Activated T-helper 1 cell treated with anti-CD3 and anti-CD28 coated beads, Interleukin-2, amount 50 U/mL, for 16 hours (primary cell): Measurements from ENCODE around the gene NPAS4.
"Not testable (repeated sequence)": the region's sequence is repeated elsewhere in the genome, so short reads cannot be mapped to it uniquely, and the experiment has no call there.

Experiments
- DNase-seq, 2 donors: peaks; one replicate each; pipeline ENCODE4 v3.0.0-alpha.2; 2020; ENCODE audit warnings: low read depth in 1 of 2, low spot score in 1 of 2

The NPAS4 gene

DNA sequence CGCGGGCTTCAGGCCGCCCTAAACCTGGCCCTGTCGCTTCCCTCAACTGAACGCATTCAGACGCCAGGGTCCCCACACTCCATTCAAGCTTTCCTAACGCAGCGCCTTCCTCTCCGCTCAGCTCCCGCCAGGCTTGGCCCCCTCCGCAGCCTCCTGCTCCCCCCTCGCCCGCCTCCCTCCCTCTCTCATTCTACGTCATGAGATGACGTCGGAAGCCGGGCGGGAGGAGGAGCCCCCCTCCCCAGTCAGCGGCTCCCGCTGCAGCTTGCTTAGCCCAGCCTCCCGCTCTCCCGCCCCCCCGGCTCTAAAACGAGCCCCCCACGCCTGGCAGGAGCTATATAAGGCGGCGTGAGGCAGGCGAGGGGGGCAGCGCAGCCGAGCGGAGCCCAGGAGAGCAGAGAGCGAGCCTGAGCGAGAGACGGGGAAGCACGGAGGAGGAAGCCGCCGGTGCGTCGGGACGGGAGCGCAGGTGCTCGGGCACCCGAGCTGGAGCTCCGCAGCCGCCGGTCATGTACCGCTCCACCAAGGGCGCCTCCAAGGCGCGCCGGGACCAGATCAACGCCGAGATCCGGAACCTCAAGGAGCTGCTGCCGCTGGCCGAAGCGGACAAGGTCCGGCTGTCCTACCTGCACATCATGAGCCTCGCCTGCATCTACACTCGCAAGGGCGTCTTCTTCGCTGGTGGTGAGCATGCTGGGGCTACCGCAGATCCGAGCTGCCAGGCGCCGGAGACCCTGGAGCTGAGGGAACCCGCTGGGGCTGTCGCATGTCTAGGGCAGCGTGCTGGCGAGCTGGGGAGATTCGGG is at the start of gene NPAS4:
Gene NPAS4, plus strand, starts transcription at position 365 of the 806 bp plus-strand sequence. Its CDS starts 145 bp downstream, at position 510.
- DNase-seq = no peak

GRCh38 chr11:66371627-66372415 is 49.0 kb upstream of the NPAS4 start, which contains the start of gene SLC29A2:
Gene SLC29A2 (minus strand): TSS chr11:66371760. CDS start chr11:66371591, 169 bp downstream.
- peak; percentile 44 to 66 for DNase-seq

DNA sequence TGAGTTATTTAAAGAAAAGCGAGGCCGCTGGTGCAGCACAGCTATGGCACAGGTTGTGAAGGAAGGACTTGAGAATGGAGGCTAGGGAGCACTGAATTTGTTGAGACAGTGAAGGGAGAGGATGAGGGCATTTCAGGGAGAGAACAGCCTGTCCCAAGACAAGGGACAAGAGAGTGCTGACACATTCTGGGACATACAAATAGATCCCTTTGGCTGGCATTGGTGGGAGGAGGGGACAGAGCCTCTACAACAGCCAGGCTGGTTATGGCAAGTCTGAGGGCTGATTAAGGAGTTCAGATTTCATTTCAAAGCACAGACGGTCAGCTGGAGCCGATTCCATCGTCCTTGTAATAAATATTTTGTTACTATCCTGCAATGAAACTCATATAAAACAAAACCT is 47.6 kb upstream of the NPAS4 start:
- no peak for DNase-seq

DNA sequence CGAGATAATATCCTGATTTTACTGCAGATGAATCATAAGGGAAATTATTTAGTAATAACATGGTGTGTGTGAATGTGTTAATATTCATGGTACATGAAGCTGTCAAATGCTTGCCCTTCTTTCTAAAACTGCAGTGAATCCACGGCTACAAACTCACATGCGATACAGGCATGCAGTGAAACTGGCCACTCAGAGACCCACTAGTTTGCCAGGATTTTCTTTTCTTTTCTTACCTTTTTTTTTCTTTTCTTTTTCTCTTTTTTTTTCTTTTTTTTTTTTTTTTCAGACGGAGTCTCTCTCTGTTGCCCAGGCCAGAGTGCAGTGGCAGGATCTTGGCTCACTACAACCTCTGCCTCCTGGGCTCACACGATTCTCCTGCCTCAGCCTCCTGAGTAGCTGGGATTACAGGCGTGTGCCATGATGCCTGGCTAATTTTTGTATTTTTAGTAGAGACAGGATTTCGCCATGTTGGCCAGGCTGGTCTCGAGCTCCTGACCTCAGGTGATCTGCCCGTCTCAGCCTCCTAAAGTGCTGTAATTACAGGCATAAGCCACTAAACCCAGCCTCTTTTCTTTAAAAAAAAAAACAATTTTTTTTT is 47.0 kb upstream of the NPAS4 start:
- DNase-seq = not testable (repeated sequence)

GRCh38 chr11:66380264-66380663 is 40.6 kb upstream of the NPAS4 start:
- not testable (repeated sequence) for DNase-seq

GRCh38 chr11:66384316-66384715 is 36.5 kb upstream of the NPAS4 start:
- not testable (repeated sequence) for DNase-seq

- peak; percentile 65 to 82 for DNase-seq
Measured at GRCh38 chr11:66386171-66387069, 34.4 kb upstream of the NPAS4 start.

GRCh38 chr11:66388780-66389386 is 32.0 kb upstream of the NPAS4 start:
- peak; percentile 35 for DNase-seq

GRCh38 chr11:66391322-66391721 is 29.5 kb upstream of the NPAS4 start:
- no peak for DNase-seq

- no peak for DNase-seq
Measured at GRCh38 chr11:66393954-66394353, 26.9 kb upstream of the NPAS4 start.

DNA sequence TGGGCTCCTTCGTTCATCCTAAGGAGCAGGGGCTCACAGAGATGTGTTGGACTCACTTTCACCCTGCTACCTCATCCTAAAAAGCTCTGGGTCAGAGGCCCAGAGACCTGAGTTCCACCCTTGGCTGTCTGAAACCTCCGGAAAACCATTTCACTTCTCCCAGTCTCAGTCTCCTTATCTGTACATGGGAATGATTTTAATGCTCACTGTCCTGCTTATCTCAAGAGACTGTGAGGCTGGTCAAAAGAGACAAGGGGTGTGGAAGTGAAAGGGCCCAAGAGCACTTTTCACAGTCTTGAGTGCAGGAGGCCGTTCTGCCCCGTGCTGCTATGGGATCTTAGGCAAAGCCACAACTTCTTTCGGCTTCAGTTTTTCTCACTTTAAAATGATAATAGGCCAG is 13.2 kb upstream of the NPAS4 start:
- DNase-seq = no peak

DNA sequence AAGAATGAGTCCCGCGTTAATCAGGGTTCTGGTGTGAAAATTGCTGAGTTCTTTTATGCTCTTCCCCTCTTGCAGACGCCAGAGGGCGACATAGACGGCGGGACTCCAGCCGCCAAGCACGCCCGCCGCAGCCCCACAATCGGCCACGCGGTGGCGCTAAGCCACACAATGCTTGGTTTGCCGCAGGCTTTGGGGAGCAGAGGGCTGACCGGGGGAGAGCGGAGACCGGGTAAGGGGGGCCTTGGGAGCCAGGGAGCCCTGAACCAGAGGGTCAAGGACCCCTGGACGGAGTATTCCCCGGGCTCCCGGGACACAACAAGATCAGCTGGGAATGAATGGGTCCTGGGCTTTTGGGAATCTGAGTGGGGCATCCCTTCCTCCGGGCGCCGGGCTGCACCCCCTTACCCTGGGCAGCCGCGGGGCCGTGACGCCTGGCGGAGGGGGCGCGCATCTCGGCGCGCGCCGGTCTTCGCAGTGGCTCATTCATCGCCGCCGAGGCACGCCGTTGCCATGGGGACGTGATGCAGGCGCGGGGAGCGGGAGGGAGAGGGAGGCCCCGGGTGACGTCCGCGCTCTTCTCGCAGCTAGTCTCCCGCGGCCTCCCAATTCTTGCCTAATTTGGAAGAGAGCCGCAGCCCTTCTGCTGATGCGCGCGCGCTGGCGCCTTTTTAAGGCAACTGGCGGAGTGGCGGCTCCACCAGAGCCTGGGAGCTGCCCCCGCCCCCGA is 12.2 kb upstream of the NPAS4 start:
- peak; percentile 86 to 94 for DNase-seq

DNA sequence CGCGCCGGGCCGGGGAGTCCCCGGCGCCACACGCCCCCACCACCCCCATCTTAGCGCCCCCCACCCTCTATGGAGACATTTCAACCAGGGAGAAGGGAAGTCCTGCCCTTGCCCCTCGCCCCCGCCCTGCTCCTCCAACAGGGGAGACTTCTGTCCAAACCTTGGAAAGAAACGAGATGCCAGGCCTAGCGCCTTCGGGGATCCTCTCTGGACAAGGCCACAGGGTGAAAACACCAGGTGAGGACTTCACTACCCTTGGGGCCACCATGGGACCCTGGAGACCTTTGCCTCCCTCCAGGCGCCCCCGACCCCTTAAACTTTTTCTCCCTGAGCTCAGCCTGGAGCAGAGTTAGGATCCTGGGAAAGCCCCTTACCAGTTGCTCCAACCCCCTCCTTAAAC is 11.6 kb upstream of the NPAS4 start:
- no peak for DNase-seq

- no peak for DNase-seq
Measured at GRCh38 chr11:66410191-66410590, 10.6 kb upstream of the NPAS4 start.

GRCh38 chr11:66411323-66411722 is 9.5 kb upstream of the NPAS4 start:
- no peak for DNase-seq

- DNase-seq = no peak
Measured at GRCh38 chr11:66412110-66412509, 8.7 kb upstream of the NPAS4 start.

DNA sequence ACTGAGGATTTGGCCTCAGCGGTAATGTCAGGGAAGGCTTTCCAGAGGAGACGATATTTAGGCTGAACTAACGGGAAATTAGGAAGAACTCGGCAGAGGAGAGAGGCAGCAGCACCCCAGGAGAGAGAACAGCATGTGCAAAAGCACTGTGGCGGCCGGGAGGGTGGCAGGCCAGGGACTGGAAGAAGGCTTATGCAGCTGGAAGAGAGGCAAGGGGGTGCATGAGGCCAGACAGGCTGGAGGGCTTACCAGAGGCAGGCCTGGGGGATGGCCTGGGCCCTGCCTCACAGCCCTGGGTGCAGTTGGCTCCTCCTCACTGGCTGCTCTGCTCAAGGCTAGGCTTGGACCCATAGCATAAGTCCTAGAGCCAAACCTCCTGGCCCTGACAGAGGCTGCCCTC is 7.7 kb upstream of the NPAS4 start:
- DNase-seq = no peak

DNA sequence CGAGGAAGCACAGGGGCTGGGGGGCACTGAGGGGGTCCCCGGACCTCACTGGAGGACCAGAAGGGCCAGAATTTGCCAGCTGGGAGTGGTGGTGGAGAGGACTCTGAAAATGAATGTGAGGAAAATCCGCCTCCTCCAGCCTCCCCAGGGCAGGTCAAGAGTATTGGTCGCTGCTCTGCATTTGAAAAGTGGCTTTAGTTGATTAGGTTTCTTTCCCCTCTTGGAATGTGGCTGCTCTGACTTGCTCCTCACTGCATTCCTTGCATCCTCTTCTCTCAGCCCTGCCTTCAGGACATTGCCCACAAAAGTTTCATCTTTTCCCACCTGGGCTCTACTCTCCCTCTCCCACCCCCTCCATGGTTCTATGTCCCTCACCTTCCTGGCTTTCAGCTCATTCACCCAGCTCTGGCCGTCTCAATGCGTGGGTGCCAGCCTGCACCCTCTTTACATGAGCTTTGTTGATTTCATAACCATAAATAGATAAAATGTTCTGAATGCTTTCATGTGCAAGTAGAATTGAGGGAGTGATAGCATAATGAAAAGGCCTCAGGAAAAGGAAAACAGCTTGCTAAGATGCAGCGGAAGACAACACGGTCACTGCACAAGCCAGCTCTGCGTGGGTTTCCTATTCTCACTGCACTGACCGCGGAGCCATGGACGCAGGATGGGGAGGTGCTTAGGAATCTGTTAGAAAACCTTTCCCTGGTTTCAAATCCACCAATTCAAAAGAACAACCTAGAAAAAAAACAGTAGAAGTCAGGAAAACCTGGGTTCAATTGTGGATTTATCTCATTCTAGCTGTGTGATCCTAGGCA is 6.5 kb upstream of the NPAS4 start:
- no peak for DNase-seq

DNA sequence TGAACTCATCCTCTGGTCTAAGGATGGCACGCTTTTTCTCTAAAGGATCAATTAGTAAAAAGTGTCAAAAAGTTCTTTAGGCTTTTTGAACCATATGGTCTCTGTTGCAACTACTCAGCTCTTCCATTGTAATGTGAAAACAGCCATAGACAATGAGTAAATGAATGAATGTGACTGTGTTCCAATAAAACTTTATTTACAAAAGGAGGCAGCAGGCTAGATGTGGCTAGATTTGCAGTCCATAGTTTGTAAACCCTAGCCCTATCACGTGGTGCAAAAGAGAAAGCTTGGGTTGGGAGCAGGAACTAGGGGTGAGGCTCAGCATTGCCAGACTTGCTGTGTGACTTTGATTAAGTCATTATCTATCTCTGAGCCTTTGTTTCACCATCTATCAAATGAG is 5.4 kb upstream of the NPAS4 start:
- DNase-seq = no peak
